T1000 (cell line): ENCODE data around the gene SAMHD1.
"Not testable (repeated sequence)": the region's sequence is repeated elsewhere in the genome, so short reads cannot be mapped to it uniquely, and the experiment has no call there.

Experiments
- DNase-seq: peaks from one replicate; lab custom pipeline; 2025; ENCODE audit warnings: mixed read lengths; lab: John Stamatoyannopoulos, UW

SAMHD1 gene

DNA sequence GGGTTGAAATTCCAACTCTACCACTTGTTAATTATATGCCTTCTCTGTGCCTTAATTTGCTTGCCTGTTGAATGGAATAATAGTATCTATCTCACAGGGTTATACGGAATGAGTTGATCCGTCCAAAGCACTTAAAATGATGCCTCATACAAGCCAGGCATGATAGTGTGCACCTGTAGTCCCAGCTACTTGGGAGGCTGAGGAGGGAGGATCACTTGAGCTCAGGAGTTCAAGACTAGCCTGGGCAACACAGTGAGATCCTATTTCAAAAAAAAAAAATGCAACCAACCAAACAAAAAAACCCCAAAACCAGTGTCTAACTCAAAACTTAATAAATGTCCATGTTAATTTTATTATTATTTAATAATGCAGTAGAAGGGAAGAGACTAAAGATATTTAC is 35.3 kb downstream of the SAMHD1 start:
- no peak for DNase-seq

DNA sequence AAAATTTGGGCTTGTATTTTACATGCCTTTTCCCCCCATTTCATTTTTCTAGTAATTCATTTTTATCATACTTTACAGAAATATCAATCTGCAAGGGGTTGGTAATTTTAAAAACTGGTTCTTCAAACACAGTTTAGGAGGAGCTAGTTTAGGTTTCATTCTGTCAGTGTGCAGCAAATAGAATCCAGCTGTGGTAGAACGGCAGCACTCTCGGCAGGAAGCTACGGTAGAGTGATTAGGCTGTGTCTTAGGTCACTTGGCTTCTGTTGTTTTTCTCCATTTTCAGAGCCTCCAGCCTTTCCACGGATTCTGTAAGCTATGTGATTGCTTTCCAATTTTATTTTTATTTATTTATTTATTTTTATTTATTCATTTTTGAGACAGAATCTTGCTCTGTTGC is 42.9 kb downstream of the SAMHD1 start:
- DNase-seq, result no peak

DNA sequence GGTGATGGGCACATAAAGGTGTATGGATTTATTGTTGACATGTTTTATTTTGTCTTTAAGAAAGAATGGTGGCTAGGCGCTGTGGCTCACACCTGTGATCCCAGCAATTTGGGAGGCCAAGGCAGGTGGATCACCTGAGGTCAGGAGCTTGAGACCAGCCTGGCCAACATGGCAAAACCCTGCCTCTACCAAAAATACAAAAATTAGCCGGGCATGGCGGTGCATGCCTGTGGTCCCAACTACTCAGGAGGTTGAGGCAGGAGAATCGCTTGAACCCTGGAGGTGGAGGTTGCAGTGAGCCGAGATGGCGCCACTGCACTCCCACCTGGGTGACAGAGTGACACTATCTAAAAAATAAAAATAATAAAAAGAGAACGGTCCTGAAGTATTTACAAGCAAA is 45.4 kb downstream of the SAMHD1 start:
- DNase-seq, result not testable (repeated sequence)

DNA sequence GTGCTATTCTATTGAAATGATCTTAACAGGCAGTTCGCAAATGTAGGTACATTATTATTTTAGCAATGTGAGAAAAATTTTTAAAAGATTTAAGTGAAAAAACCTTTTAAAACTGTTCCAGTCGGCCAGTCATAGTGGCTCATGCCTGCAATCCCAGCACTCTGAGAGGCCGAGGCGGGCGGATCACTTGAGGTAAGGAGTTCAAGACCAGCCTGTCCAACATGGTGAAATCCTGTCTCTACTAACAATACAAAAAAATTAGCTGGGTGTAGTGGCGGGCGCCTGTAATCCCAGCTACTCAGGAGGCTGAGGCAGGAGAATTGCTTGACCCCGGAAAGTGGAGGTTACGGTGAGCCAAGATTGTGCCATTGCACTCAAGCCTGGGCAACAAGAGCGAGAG is 45.9 kb downstream of the SAMHD1 start:
- DNase-seq, result not testable (repeated sequence)

DNA sequence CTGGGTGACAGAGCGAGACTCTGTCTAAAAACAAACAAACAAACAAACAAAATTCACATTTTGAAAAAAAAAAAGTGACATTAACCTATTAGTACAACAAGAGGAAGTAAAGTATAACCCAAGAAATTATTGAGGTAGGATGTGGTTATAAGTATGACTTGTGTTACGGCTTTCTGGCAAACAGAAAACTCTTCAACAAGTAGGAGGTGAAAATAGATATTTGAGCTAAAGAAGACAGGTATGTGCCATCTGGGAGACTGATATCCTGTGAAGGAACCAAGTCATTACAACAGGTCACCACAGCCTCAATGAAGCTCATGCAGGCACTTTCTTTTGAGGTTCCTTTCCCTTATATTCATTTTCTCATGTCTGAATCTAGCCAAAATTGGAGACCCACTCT is 46.8 kb downstream of the SAMHD1 start:
- DNase-seq, result no peak

DNA sequence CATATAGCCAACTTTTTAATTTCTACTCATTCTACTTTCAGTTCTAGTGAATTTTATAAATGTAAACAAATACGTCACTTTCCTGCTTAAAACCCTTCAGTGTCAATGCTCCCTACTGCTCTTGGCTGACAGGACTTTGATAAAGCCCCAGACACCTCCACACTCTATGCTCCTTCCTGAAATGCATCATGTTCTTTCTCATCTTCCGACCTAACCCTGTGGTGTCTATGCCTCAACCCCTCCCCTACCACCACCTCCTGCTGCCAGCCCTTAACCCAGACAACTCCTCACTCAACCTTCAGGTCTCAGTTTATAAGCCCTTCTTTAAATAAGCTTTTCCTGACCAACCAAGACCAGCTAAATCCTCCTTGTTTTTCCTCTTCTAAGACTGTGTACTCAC is 56.5 kb downstream of the SAMHD1 start:
- DNase-seq, result no peak

DNA sequence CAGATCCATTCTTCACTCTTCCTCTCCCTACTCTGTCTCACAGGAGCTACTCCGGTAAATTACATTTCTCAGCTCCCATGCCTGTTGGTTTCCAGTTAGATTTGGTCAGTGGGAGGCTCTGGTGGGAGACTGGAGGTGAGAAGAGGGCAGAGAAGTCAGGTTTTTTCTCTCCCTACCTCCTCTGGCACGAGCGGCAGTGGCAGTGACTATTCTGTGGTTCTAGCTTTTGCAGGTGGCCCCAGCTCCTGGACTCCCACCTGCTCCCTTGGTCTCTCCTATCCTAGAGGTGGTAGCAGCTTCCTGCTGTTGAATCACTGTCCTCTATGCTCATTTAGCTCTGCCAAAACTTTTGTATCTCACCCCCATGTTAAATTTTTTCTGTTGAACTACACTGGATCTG is 57.7 kb downstream of the SAMHD1 start:
- no peak for DNase-seq

DNA sequence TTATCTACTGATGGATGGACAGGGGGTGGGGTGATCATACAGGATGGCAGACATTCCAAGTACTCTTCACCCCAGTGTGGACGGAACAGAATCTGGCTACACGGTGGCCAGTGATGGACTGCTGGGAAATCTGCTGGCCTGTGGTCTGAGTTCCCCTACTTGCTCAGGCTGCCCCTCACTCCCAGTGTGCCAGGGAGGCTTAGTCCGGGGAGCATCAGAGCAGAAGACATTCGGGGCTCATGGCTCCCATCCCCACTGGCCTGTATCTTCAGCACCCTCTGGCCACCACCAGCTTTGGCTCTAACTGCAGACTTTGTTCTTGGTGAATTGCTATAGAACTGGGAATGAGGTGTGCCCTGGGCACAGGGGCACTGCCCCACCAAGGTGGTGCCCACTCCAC is 60.3 kb downstream of the SAMHD1 start:
- no peak for DNase-seq

DNA sequence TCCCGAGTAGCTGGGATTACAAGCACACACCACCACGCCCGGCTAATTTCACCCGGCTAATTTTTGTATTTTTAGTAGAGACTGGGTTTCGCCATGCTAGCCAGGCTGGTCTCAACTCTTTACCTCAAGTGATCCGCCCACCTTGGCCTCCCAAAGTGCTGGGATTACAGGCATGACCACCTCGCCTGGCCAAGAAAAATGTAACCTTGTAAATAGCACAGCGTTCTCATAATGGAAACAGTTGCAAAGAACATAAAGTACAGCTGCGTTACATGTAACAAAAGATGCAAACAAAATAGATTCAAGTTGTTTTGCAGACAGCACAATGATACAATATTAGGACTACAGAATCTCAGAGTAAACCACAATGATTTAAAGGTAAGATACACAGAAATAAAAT is 60.9 kb downstream of the SAMHD1 start:
- no peak for DNase-seq

DNA sequence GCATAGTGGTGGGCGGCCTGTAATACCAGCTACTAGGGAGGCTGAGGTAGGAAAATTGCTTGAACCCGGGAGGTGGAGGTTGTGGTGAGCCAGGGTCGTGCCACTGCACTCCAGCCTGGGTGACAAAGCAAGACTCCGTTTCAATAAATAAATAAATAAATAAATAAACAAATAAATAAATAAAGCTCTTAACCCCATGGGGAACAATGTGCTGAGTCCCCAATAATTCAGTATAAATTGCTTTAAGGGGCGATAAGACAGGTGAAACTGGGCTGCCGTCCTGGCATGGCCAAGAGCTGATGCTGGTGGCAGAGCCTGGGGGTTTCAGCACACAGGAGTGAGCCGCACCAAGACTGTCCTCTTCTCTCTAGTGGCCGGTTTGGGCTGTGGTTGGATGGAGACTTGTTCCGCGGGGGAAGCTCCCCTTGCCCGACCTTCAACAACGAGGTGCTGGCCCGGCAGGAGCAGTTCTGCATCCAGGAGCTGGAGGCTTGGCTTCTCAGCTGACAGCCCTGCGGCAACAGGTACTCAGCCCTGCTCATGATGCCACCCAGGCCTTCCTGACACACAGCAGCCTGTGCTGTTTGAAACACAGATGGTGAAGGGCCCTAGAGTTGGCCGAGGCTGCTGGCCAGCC is 62.5 kb downstream of the SAMHD1 start:
- DNase-seq, result no peak

DNA sequence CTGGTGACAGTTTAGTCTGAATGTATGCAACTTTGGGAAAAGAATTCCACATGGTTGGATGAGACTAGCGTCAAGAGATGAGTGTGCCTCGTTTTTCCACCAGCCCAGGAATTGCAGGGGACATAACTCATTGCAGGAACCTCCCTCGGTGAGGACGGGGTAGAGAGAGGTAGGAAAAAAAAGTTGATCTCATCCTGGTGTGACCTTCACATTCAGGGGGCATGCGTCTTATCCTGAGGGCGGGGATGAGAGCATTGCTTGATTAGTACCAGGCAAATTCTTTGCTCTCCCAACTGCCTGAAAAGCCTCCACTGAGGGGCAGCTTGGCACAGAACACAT is 63.8 kb downstream of the SAMHD1 start:
- DNase-seq, result no peak

DNA sequence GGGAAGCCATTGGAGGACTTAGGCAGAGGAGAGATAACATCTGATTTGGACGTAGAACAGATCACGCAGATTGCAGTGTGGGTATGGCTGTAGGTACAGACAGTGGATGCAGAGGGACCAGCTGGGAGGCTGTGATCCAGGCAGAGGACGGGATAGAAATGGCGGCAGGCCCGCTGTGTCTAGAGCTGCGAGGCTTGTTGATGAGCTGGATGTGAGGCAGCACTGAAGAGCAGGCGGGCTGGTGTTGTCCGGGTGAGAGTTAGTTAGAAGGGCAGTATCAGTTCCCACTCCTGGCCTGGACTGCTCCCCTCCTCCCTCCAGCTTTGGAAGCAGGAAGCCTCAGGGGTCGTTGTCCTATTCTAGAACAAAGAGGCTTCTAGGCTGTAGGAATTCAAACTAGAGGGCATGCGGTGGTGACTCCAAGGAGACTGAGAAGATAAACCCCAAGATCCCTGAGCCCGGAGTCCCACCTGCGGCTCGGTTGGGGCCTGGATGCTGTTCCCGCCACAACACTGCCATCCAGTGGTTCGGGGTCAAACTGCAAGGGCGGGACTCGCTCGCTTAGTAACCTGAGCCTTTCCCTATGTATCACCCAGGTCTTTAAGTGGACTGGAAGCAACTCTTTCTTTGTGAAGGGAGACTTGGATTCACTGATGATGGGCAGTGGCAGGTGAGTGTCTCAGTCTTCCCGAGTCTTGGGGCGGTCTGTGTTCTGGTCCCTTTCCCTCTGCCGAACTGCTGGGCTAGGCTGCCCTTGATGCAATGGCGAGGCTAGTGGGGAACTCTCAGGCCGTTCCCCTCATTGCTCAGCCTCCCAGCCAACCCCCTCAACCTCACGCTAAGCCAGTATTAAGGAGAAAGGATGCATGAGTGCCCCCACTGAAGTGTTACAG is 64.4 kb downstream of the SAMHD1 start:
- peak; percentile 78 for DNase-seq

DNA sequence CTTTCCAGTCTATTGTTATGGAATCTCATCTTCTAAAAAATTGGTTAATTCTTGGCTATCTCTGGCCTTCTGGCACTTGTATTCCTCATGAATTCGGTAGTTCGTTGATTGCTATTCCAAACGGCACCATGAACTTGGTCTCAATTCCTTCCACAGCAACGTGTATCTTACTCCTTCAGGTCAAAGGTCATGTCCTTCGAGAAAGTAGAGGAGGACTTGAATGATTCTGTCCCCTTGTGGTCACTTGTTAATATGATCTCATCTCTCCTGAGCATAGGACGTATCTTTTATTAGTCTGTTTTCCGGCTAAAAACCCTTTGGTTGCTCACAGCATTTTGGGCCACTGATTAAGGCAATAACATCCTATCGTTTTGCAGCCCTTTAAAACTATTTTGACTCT is 66.2 kb downstream of the SAMHD1 start:
- DNase-seq, result no peak

DNA sequence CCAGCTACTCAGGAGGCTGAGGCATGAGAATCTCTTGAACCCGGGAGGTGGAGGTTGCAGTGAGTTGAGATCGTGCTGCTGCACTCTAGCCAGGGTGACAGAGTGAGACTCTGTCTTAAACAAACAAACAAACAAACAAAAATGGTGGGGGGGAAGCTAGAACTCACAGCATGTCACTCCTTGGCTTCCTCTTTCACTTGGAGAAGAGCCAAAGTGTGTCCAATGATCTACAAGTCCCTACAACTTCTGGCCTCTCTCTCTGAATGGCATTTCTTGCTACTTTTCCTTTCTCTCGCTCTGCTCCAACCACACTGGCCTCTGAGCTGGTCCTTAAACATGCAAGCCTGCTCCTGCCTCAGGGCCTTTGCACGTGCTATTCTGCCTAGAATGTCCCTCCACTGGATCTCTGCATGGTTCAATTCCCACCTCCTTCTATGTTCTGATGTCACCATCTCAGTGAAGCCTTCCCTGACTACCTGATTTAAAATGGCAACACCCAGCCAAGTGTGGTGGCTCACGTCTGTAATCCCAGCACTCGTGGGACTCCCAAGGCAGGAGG is 67.5 kb downstream of the SAMHD1 start:
- no peak for DNase-seq

DNA sequence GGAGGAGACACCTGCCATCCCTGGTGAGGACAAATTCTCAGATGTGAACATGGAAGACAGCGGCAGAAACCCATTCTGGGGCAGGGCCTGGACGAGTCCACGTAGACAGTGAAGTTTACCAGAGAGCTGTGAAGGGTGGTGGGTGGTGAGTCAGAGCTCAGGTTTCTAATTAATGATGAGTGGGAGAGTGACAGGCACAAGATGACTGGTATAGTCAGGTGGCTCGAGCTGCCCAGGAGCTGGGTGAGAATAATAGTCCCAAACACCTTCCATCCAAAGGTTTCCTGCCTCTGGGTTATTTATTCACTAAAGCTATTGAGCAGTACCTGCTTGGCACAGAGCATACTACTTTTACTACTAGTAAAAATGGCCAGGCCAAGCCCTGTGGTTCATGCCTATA is 69.6 kb downstream of the SAMHD1 start:
- no peak for DNase-seq

DNA sequence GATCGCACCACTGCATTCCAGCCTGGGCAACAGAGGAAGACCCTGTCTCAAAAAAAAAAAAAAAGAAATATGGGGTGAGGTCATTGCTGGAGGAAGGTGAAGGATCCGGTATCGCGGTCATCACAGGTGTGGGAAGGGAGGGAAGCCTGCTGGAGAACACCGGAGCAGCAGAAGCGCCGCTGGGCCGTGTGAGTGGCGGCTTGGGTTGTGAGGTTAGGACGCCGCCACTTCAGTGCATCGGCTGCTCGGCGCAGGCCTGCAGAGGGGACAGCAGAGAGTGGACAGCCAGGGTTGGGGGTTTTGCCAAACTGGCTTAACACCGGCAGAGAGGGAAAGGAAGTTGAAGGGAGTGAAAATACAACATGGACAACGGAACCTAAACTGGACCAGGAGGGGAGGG is 70.2 kb downstream of the SAMHD1 start:
- no peak for DNase-seq

DNA sequence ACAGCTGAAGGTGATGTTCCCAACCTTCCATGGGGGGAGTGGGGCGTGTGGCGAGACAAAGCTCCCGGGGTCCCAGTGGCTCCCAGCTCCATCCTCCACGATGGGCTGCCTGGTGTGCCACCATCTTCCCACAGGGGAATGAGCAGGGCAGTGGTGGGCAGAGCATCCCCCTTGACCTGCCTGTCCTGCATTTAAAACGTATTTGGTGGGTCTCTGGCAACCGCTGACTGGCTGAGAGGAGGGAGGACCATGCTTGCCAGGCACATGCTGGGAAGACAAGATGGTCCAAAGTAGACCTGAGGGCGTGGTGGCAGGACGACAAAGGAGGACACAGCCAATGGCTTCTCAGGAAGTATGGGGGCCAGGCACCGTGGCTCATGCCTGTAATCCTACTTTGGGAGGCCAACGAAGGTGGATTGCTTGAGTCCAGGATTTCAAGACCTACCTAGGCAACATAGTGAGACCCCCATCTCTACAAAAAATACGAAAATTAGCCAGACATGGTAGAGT is 70.7 kb downstream of the SAMHD1 start:
- no peak for DNase-seq

DNA sequence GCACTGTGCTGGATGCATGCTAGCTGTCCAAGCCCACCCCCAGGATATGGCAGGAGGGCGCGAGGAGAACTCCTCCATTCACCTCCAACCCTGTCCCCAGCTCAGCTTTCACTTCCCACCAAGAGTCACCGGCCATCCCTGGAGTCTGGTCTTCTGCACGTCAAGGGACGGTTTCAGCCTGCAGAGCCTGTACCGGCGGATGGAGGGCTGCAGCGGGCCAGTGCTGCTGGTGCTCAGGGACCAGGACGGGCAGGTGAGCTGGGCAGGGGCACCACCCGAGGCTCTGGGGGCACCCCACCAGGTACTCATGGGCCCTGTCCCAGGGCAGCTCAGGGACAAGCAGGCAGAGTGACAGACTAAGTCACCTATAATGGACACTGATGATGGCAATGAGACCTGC is 72.6 kb downstream of the SAMHD1 start:
- DNase-seq, result no peak

DNA sequence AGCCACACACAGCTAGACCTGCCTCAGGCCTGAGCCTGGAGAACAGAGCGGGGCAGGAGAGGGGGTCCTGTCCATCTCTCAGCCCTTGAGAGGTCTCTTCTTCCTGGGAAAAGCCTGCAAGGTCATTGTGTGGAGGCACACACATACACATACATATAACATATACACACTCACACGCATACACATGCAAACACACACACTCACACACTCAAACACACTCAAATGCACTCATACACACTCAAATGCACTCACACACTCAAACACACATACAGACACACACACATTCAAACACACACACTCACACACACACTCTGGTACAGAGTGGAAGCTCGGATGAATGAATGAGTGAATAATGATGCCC is 75.1 kb downstream of the SAMHD1 start:
- DNase-seq, result no peak

DNA sequence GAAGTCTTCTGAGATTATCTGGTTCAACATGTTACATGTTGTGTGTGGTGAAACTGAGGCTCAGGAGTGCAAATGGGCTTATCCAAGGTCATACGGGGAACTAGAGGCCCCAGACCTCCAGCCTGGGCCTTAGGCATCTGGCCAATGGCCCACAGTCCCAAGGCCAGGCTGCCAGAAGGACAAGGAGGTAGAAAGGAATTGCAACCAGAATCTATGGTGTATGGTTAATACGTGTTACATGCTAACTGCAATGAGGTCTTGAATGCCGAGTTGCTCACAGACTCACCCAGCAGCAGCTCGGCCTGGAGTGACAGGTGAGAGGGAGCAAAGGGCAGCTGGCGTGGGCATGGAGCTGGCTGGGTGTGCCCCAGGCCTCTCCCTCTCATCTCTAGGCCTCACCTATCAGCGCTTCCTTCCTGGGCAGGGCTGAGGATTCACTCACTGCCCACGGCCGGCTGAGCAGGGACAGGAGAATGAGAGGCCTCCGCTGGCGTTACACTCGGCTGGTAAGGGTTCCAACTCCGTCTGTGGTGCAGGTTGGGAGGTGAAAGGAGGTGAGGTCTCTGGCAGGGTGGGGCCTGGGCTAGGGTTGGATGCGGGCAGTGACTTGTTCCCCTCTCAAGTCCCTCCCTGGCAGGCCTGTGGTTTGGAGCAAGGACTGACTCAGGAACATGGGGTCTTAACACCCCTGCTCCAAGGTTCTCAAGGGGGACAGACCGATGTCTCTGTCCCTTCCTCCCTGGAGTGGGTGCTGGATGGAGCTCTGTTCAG is 75.6 kb downstream of the SAMHD1 start, which contains the start of gene TLDC2:
Gene TLDC2, plus strand, starts transcription at position 437 of the 771 bp plus-strand sequence. Its CDS starts 37 bp downstream, at position 474.
- DNase-seq, result no peak

DNA sequence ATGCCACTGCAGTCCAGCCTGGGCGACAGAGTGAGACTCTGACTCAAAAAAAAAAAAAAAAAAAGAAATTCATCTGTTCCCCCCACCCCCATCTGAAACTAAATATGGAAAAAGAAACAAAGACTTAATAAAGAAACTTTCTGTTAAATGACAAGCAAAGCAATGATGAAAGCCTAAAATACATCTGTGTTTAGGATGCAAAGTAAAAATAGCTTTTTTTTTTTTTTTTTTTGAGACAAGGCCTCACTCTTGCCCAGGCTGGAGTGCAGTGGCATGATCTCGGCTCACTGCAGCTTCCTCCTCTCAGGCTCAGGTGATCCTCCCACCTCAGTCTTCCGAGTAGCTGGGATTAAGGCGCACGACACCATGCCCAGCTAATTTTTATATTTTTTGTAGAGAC is 76.4 kb downstream of the SAMHD1 start:
- DNase-seq, result not testable (repeated sequence)

DNA sequence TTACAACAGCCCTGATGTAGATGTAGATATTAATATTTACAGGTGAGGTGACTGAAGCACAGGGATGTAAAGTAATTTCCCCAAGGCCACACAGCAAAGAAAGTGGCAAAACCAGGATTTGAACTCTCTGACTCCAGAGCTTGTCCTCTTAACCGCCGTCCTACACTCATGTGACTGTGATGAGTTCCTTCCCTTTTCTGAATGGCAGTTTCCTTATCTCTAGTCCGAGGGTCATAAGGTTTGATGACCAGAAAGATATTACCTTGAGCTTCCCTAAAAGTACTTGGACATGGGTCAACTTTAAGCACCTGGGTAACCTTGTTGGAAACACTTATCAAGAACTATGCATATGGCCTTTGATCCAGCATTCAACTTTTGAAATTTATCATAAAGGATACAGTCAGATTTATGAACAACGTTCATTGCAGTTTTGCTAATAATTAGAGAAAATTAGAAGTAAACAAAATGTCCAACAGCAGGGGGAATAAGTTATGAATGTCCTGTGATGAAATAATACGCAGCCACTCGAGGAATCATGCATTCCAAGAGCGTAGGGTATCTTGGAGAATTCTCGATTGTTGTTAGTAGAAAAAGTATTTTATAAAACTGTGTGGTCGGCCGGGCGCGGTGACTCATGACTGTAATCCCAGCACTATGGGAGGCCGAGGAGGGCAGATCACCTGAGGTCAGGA is 77.9 kb downstream of the SAMHD1 start:
- no peak for DNase-seq
